NCI-H774 (cell line): ENCODE results near the gene MICB.
"Not testable (repeated sequence)": the region's sequence is repeated elsewhere in the genome, so short reads cannot be mapped to it uniquely, and the experiment has no call there.

Source experiments
- DNase-seq: peaks from one replicate; lab custom pipeline; 2025; lab: John Stamatoyannopoulos, UW

The MICB gene

GRCh38 chr6:31509036-31509435 is 11.1 kb downstream of the MICB start:
- not testable (repeated sequence) for DNase-seq

GRCh38 chr6:31510007-31510406 is 12.1 kb downstream of the MICB start:
- DNase-seq: no peak

DNA sequence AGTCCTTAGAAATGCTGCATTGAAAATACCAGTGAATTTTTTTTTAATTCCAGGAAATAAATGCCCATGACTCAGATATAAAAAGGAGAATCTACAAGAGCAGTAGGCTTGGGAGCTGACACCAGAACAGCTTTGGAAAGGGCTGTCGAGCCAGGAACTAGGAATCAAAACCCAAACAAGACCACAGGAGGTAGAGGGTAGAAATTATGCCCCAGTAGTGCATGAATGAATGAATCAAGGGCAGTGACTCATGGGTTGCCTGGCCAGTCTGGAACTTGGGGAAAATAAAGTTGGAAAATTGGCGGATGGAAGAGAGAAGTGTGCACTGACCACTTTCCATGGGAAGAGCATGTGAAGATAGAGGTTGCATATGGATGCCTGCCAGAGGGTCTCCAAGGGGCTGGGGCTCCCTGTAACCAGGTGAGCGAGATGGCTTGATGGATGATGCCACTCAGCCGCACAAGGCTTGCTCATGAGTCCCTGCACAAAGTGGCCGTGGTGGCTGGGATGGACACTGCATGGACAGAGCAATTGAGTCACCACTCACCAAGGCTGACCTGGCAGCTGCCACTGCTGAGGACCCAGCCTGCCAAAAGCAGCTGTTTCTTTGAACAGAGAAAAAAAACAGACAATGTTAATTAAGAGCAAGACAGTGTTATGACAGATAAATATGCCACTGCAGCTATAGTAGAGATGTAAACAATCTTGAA is 15.7 kb downstream of the MICB start:
- DNase-seq: no peak

DNA sequence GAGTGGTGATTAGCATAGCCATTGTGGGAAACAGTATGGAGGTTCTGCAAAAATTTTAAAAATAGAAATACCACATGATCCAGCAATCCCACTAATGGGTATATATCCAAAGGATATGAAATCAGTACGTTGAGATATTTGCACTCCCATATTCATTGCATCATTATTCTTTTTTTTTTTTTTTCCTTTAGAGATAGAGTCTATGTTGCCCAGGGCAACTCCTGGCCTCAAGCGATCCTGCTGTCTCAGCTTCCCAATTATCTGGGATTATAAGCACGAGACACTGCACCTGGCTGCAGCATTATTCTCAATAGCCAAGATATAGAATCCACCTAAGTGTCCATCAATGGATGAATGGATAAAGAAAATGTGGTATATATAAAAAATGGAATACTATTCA is 23.9 kb downstream of the MICB start:
- DNase-seq: no peak

DNA sequence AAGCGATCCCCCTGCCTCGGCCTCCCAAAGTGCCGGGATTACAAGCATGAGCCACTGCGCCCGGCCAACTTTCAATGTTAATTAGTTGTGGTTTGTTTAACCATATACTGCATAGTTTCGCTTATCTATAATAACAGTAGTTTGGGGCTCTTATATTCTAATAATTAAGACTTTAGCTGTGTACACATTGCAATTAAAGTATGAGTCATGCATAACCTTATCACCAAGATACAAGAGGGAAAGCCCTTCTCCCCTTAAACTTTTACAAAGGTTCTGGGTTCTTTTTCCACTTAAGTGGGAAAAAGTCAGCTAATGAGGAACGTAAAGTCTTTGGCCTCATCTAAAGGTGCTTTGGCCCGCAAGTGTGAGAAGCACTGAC is 27.6 kb downstream of the MICB start:
- no peak for DNase-seq

GRCh38 chr6:31525932-31526591 is 28.1 kb downstream of the MICB start:
- no peak for DNase-seq

- DNase-seq: no peak
These were observed 30.4 kb downstream of the MICB start for GRCh38 chr6:31528307-31528777.

- no peak for DNase-seq
These were observed 30.9 kb downstream of the MICB start, which contains the start of gene MCCD1 for GRCh38 chr6:31528821-31529328. Gene MCCD1, plus strand, starts transcription at chr6:31528962. Its CDS starts 53 bp downstream, at chr6:31529015.

GRCh38 chr6:31529329-31530150 is 31.6 kb downstream of the MICB start:
- DNase-seq: no peak

DNA sequence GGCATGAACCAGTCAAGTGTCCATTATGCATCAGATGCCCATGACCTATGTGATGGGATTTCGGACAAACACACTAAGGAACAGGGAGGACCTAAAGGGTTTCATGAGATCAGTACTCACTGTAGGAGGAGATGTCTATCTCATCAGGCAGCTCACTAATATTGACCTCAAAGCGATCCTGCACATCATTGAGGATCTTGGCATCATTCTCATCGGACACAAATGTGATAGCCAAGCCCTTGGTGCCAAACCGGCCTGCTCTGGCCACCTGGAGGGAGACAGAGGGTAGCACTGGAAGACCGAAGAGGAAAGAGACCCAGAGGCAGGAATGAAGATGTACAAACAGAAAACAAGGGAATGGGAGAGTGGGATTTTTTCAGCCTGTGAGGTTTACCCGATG is 32.7 kb downstream of the MICB start:
- DNase-seq: no peak

GRCh38 chr6:31531162-31531561 is 33.2 kb downstream of the MICB start:
- no peak for DNase-seq

GRCh38 chr6:31531771-31532643 is 34.1 kb downstream of the MICB start:
- DNase-seq: no peak

DNA sequence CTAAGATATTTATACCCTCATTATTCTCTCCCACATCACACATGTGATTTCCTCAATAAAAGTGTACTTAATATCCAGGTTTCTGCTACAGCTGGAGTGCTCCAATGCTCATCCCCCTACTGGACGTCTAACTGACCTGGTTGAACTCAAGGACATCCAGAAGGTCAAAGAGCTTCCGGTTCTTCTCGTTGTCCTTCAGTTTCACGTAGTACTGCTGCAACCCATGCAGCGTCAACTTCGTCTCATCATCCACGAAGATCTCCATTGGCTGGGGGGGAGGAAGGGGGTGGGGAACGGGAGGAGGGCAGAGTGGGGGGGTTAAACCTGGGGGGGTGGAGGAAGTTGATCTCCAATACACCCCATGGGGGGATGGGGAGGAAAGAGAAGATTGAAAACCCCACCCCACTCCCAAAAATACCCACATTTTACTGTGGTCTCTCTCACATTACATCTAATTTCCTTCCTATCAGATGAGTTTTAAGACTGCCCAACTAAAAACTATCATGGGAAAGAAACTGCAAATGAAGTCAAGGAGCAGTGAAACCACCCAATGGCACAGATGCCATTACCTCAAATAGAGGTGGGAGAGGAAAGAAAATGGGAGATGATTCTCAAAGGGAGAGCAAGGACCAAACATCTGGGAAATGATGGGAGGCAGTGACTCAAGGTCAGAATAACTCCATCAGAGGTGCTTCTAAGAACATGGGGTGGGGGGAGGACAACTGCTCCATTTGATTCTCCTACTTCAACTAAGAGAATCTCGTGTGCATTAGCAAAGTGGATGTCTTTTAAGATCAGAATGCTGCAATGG is 34.9 kb downstream of the MICB start:
- DNase-seq: no peak

- DNase-seq: no peak
These were observed 35.5 kb downstream of the MICB start for GRCh38 chr6:31533455-31533841.

- no peak for DNase-seq
These were observed 36.1 kb downstream of the MICB start for GRCh38 chr6:31534011-31534410.

DNA sequence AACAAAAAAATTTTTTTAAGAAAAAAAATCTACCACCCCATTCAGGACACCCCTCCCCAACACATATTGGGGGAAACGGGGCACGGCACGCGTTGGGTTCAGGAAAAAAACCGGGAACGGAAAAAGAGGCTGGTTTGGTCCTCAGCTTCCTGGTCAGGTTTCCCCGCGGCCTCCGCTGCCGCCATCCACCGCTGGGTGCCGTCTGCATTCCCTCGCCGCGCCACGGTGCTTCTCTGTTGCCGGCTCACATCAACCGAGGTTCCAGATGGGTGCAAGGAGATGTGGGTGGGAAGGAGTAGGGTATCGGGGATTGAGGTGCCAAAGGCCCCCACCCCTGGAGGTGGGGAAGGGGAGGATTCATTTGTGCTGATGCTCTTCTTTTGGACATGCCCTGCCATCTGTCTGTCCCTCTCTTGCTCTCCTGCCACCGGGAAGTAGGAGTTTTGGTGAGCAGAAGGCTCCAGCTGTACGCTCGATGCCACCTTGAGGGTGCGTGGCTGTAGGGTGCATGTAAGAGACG is 36.6 kb downstream of the MICB start:
- DNase-seq: no peak

DNA sequence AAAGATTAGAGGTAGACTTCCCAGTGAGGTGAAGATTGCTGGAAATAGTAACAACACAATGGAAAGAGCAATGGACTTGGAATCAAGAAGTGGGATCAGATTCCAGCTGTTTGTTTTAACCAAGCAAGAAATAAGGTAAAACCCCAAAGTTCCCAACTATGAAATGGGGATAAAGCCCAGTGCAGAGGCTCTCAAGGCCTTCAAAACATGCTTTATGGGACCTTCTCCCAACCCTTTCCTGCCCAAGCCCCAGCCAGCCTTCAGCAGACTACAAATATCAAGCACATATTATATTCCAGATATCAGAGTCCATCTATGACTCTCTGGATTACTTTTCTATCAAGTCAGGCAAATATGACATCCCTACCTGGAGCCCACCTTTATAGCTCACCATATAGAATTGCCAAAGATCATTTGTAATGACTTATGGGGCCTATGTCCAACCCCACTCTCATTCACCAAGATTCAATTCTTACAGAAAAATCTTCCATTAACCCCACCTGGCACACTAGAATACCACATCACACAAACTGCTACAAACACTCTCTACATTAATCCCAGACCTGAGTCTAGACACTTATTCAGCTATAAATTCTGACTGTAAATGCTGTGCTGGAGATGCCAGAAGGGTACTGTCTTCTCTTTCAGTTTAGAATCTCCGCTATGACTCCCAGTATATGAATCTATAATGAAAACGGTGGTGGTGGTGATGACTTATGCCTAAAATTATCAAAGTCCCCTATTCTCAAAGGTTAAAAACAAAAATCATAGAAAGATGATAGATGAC is 37.8 kb downstream of the MICB start:
- no peak for DNase-seq

- DNase-seq: no peak
These were observed 41.0 kb downstream of the MICB start for GRCh38 chr6:31538805-31539400.

GRCh38 chr6:31540640-31541039 is 42.7 kb downstream of the MICB start:
- no peak for DNase-seq
